GM23338 (cell line): ENCODE measurements around the gene THBS2. TPM values are rescaled to one million over a fixed set of nuclear protein-coding genes. Genes with fewer than 3 reads are reported as not detected.

Experiments used
- ATAC-seq: fragments of 200-7000 bp; cut with Tn5 transposase; 3 replicates; pipeline ENCODE4 v1.9.1; 2020
- DNase-seq: peaks from one replicate; pipeline ENCODE4 v3.0.0-alpha.2; 2015; ENCODE audit warnings: low spot score
- H2AFZ ChIP-seq: fragments of 200-600 bp; sonication (generic); 2 replicates; pipeline ENCODE4 v1.8.0; 2016; ENCODE audit warnings: antibody characterized with exemption, mild to moderate bottlenecking, moderate library complexity
- H3F3A ChIP-seq: fragments of 200-600 bp; sonication (generic); replicated peaks from 2 replicates; pipeline ENCODE4 v1.8.0; 2017; ENCODE audit warnings: antibody characterized with exemption, mixed run types, low read depth
- H3K27ac ChIP-seq: fragments of 200-600 bp; sonication (generic); 2 replicates; pipeline ENCODE4 v1.6.1; 2016; ENCODE audit warnings: low read depth
- H3K27me3 ChIP-seq: fragments of 200-600 bp; sonication (generic); 2 replicates; pipeline ENCODE4 v1.8.0; 2016; ENCODE audit warnings: mild to moderate bottlenecking, mixed run types, moderate library complexity; ENCODE audit not compliant: insufficient read depth
- H3K36me3 ChIP-seq: fragments of 200-600 bp; sonication (generic); 2 replicates; pipeline ENCODE4 v1.8.0; 2016; ENCODE audit warnings: mild to moderate bottlenecking; ENCODE audit not compliant: insufficient read depth
- H3K4me1 ChIP-seq: fragments of 200-600 bp; sonication (generic); 2 replicates; pipeline ENCODE4 v1.8.0; 2016; ENCODE audit warnings: mild to moderate bottlenecking, moderate library complexity; ENCODE audit not compliant: insufficient read depth
- H3K4me2 ChIP-seq: fragments of 200-600 bp; sonication (generic); 2 replicates; pipeline ENCODE4 v1.7.1; 2017; ENCODE audit warnings: mixed run types
- H3K4me3 ChIP-seq: fragments of 200-600 bp; sonication (generic); 2 replicates; pipeline ENCODE4 v1.6.1; 2016; ENCODE audit warnings: mixed run types
- H3K79me2 ChIP-seq: fragments of 200-600 bp; sonication (generic); replicated peaks from 2 replicates; pipeline ENCODE4 v1.8.0; 2017; ENCODE audit warnings: mild to moderate bottlenecking; ENCODE audit not compliant: insufficient read depth
- H3K9me2 ChIP-seq: fragments of 200-600 bp; sonication (generic); 2 replicates; pipeline ENCODE4 v1.8.0; 2017; ENCODE audit not compliant: insufficient read depth
- H4K20me1 ChIP-seq: fragments of 200-600 bp; sonication (generic); replicated peaks from 2 replicates; pipeline ENCODE4 v1.8.0; 2017; ENCODE audit warnings: mild to moderate bottlenecking; ENCODE audit not compliant: insufficient read depth
- H3K27ac Mint-ChIP-seq: 2 replicates; pipeline ENCODE4 v1.8.0; 2020; ENCODE audit warnings: inconsistent platforms, mild to moderate bottlenecking, moderate library complexity, mixed read lengths
- H3K27me3 Mint-ChIP-seq: 3 replicates; pipeline ENCODE4 v1.8.0; 2022; ENCODE audit warnings: low read depth, mild to moderate bottlenecking, moderate library complexity, mixed read lengths, inconsistent platforms; ENCODE audit not compliant: insufficient read depth, poor library complexity
- H3K36me3 Mint-ChIP-seq: 3 replicates; pipeline ENCODE4 v1.8.0; 2021; ENCODE audit warnings: low read depth, mild to moderate bottlenecking, inconsistent platforms, moderate library complexity, mixed read lengths
- H3K4me1 Mint-ChIP-seq: 3 replicates; pipeline ENCODE4 v1.8.0; 2020; ENCODE audit warnings: mild to moderate bottlenecking, inconsistent platforms, mixed read lengths
- H3K4me3 Mint-ChIP-seq: 3 replicates; pipeline ENCODE4 v1.8.0; 2021; ENCODE audit warnings: moderate library complexity, mild to moderate bottlenecking, inconsistent platforms, mixed read lengths
- H3K9me3 Mint-ChIP-seq: 3 replicates; pipeline ENCODE4 v1.8.0; 2020; ENCODE audit warnings: moderate library complexity, mild to moderate bottlenecking, inconsistent platforms, mixed read lengths
- CREB1 ChIP-seq: fragments of 250-450 bp; sonication (Bioruptor Pico); IDR thresholded peaks from 2 replicates; pipeline ENCODE4 v1.5.0; 2020; ENCODE audit warnings: low read depth, mild to moderate bottlenecking, moderate library complexity
- CTCF ChIP-seq, 2 experiments: fragments of 200-600 bp in 1 of 2; sonication (generic) in 1 of 2; conservative IDR thresholded peaks; 2 replicates each; pipeline versions ENCODE4 v1.5.1 to v1.6.1; 2016 to 2017; ENCODE audit warnings: antibody characterized with exemption in 2 of 2, low read depth in 2 of 2, mild to moderate bottlenecking in 2 of 2, moderate library complexity in 1 of 2
- ETS1 ChIP-seq: IDR thresholded peaks from 2 replicates; pipeline ENCODE4 v1.6.1; 2016; ENCODE audit warnings: antibody characterized with exemption
- JUNB ChIP-seq: IDR thresholded peaks from one replicate; pipeline ENCODE4 v1.6.1; 2016; ENCODE audit warnings: antibody characterized with exemption; ENCODE audit not compliant: unreplicated experiment
- POLR2AphosphoS5 ChIP-seq: IDR thresholded peaks from 2 replicates; pipeline ENCODE4 v1.6.1; 2016; ENCODE audit warnings: antibody characterized with exemption, low read depth
- STAT1 ChIP-seq: IDR thresholded peaks from one replicate; pipeline ENCODE4 v1.6.1; 2016; ENCODE audit warnings: antibody characterized with exemption; ENCODE audit not compliant: unreplicated experiment
- ZNF114 ChIP-seq: fragments of 250-450 bp; sonication (Bioruptor Pico); IDR thresholded peaks from 2 replicates; pipeline ENCODE4 v1.5.0; 2020; ENCODE audit warnings: mild to moderate bottlenecking, moderate library complexity
- ZNF331 ChIP-seq: fragments of 250-450 bp; sonication (Bioruptor Pico); IDR thresholded peaks from 2 replicates; pipeline ENCODE4 v1.5.0; 2020; ENCODE audit warnings: low read depth, mild to moderate bottlenecking, moderate library complexity
- ZNF462 ChIP-seq: fragments of 250-450 bp; sonication (Bioruptor Pico); IDR thresholded peaks from 2 replicates; pipeline ENCODE4 v1.5.0; 2020; ENCODE audit warnings: mild to moderate bottlenecking, moderate library complexity
- polyA plus RNA-seq: library from polyadenylated mRNA; unstranded; fragments of >200 nt; fragmentation: Nextera tagmentation; extraction: Ambion mirVana; gene quantifications from 2 replicates; pipeline ENCODE4 v1.2.1, GENCODE V29; 2016
- total RNA-seq: library from RNA; depleted of rRNA; stranded (reverse); fragments of >200 nt; shearing (Covaris generic); gene quantifications from 2 replicates; pipeline ENCODE4 v1.2.3, GENCODE V29; 2014

THBS2 gene
- total and polyA plus RNA-seq, 2 experiments from 2014 or later: 7.9 to 44.7 TPM

- no peak for TF ChIP-seq ZNF462 (CRISPR knock-in tag)
- TF ChIP-seq CTCF (conservative IDR thresholded peaks at IDR 0.05; ENCODE audit: low read depth in 2 of 2): no peak
- TF ChIP-seq ETS1: no peak
- TF ChIP-seq JUNB: no peak
- TF ChIP-seq ZNF331 (CRISPR knock-in tag): no peak
- no peak for TF ChIP-seq CREB1 (CRISPR knock-in tag)
These were observed 81.2 kb downstream of the THBS2 start (continued) for GRCh38 chr6:169172456-169172855.

- H3K4me1 Mint-ChIP-seq: peaks cover 4% of the 10 kb centered on the region
- H4K20me1 ChIP-seq: no peaks in the 10 kb centered on the region
- DNase-seq: no peak
- H2AFZ ChIP-seq: no peak overlapping the region
- H3K4me2 ChIP-seq: no peak overlapping the region
- no peak overlapping the region for H3K4me3 ChIP-seq
- no peak for ATAC-seq
- H3K4me3 Mint-ChIP-seq: no peak overlapping the region
- TF ChIP-seq STAT1 (no peak), ZNF114 (CRISPR knock-in tag) (no peak), ZNF331 (CRISPR knock-in tag) (no peak), CTCF (conservative IDR thresholded peaks at IDR 0.05; ENCODE audit: low read depth in 2 of 2) (no peak), POLR2AphosphoS5 (no peak), CREB1 (CRISPR knock-in tag) (no peak)
- no peaks in the 10 kb centered on the region for H3K9me2 ChIP-seq
- no peaks in the 10 kb centered on the region for H3F3A ChIP-seq
- H3K27ac Mint-ChIP-seq: no peak overlapping the region
- no peaks in the 10 kb centered on the region for H3K36me3 ChIP-seq
- H3K4me1 ChIP-seq: no peaks in the 10 kb centered on the region
- no peaks in the 10 kb centered on the region for H3K79me2 ChIP-seq
- H3K27me3 Mint-ChIP-seq: peaks cover 7% of the 10 kb centered on the region
- no peaks in the 10 kb centered on the region for H3K27me3 ChIP-seq
- H3K9me3 Mint-ChIP-seq: no peaks in the 10 kb centered on the region
- no peaks in the 10 kb centered on the region for H3K36me3 Mint-ChIP-seq
- H3K27ac ChIP-seq: no peak overlapping the region
These were observed 81.7 kb downstream of the THBS2 start for GRCh38 chr6:169171951-169172350.
